H9 (cell line): ENCODE measurements around the gene KIAA2012. TPM values are rescaled to one million over a fixed set of nuclear protein-coding genes. Genes with fewer than 3 reads are reported as not detected.
A peak's percentile ranks its signal among the peaks of the same experiment; 100 is the strongest.

Experiments
- DNase-seq: peaks from one replicate; pipeline ENCODE4 v3.0.0-alpha.2; 2017
- H2AFZ ChIP-seq: one replicate; pipeline ENCODE4 v1.6.1; 2013; ENCODE audit warnings: mild to moderate bottlenecking, low read length, control low read depth, moderate library complexity
- H2AK5ac ChIP-seq: 2 replicates; pipeline ENCODE4 v1.6.1; 2013; ENCODE audit warnings: low read length, control low read depth, mixed read lengths; ENCODE audit not compliant: insufficient read length
- H2BK120ac ChIP-seq: one replicate; pipeline ENCODE4 v1.6.1; 2013; ENCODE audit warnings: low read depth, mild to moderate bottlenecking, low read length, control low read depth, inconsistent platforms; ENCODE audit not compliant: poor library complexity, severe bottlenecking
- H2BK12ac ChIP-seq: 2 replicates; pipeline ENCODE4 v1.6.1; 2013; ENCODE audit warnings: low read length, control low read depth, mixed read lengths, low read depth; ENCODE audit not compliant: insufficient read length
- H2BK15ac ChIP-seq: 2 replicates; pipeline ENCODE4 v1.6.1; 2013; ENCODE audit warnings: low read depth, low read length, control low read depth
- H2BK20ac ChIP-seq: one replicate; pipeline ENCODE4 v1.6.1; 2013; ENCODE audit warnings: low read depth, mild to moderate bottlenecking, low read length, control low read depth, inconsistent platforms; ENCODE audit not compliant: poor library complexity, severe bottlenecking
- H2BK5ac ChIP-seq: 2 replicates; pipeline ENCODE4 v1.6.1; 2013; ENCODE audit warnings: low read length, control low read depth, mixed read lengths; ENCODE audit not compliant: insufficient read length
- H3K14ac ChIP-seq: 2 replicates; pipeline ENCODE4 v1.6.1; 2013; ENCODE audit warnings: low read length, control low read depth; ENCODE audit not compliant: insufficient read depth
- H3K18ac ChIP-seq: 2 replicates; pipeline ENCODE4 v1.6.1; 2013; ENCODE audit warnings: low read depth, mild to moderate bottlenecking, mixed read lengths, low read length, control low read depth; ENCODE audit not compliant: insufficient read length
- H3K23ac ChIP-seq: 2 replicates; pipeline ENCODE4 v1.6.1; 2013; ENCODE audit warnings: low read length, control low read depth, mixed read lengths, low read depth; ENCODE audit not compliant: insufficient read length
- H3K23me2 ChIP-seq: 2 replicates; pipeline ENCODE4 v1.6.1; 2013; ENCODE audit warnings: low read depth, mild to moderate bottlenecking, mixed read lengths, low read length, control low read depth; ENCODE audit not compliant: insufficient read length, poor library complexity, severe bottlenecking
- H3K27ac ChIP-seq: 2 replicates; pipeline ENCODE4 v1.5.1; 2013; ENCODE audit warnings: low read length, control low read depth, mixed read lengths, low read depth; ENCODE audit not compliant: insufficient read length
- H3K27me3 ChIP-seq: 2 replicates; pipeline ENCODE4 v1.6.1; 2013; ENCODE audit warnings: low read length, control low read depth, inconsistent platforms; ENCODE audit not compliant: insufficient read depth
- H3K4ac ChIP-seq: 2 replicates; pipeline ENCODE4 v1.6.1; 2013; ENCODE audit warnings: low read depth, mild to moderate bottlenecking, control low read depth, inconsistent platforms, low read length, moderate library complexity
- H3K4me1 ChIP-seq: 2 replicates; pipeline ENCODE4 v1.6.1; 2013; ENCODE audit warnings: low read length, control low read depth, inconsistent platforms; ENCODE audit not compliant: insufficient read depth
- H3K4me2 ChIP-seq: 2 replicates; pipeline ENCODE4 v1.6.1; 2013; ENCODE audit warnings: low read length, control low read depth, mixed read lengths; ENCODE audit not compliant: insufficient read length, insufficient read depth
- H3K56ac ChIP-seq: 2 replicates; pipeline ENCODE4 v1.6.1; 2013; ENCODE audit warnings: low read depth, mild to moderate bottlenecking, mixed read lengths, low read length, control low read depth; ENCODE audit not compliant: insufficient read length
- H3K79me1 ChIP-seq: 2 replicates; pipeline ENCODE4 v1.6.1; 2013; ENCODE audit warnings: low read depth, mild to moderate bottlenecking, moderate library complexity, low read length, control low read depth, inconsistent platforms; ENCODE audit not compliant: insufficient read depth, poor library complexity, severe bottlenecking
- H3K79me2 ChIP-seq: 2 replicates; pipeline ENCODE4 v1.6.1; 2013; ENCODE audit warnings: low read length, control low read depth, inconsistent platforms; ENCODE audit not compliant: insufficient read depth
- H3K9ac ChIP-seq: 2 replicates; pipeline ENCODE4 v1.6.1; 2013; ENCODE audit warnings: low read length, control low read depth, mixed read lengths; ENCODE audit not compliant: insufficient read length; ENCODE audit errors: extremely low read depth
- H3K9me3 ChIP-seq: one replicate; pipeline ENCODE4 v1.6.1; 2013; ENCODE audit warnings: low read depth, low read length, inconsistent platforms; ENCODE audit not compliant: control insufficient read depth
- H3T11ph ChIP-seq: one replicate; pipeline ENCODE4 v1.6.1; 2013; ENCODE audit warnings: mild to moderate bottlenecking, low read length, control low read depth, inconsistent platforms
- H4K20me1 ChIP-seq: one replicate; pipeline ENCODE4 v1.6.1; 2013; ENCODE audit not compliant: control insufficient read depth, insufficient read length, insufficient read depth
- H4K5ac ChIP-seq: 2 replicates; pipeline ENCODE4 v1.6.1; 2013; ENCODE audit warnings: low read depth, mild to moderate bottlenecking, mixed read lengths, low read length, control low read depth; ENCODE audit not compliant: insufficient read length
- H4K8ac ChIP-seq: replicated peaks from 2 replicates; pipeline ENCODE4 v1.6.1; 2013; ENCODE audit warnings: low read length, control low read depth, mixed read lengths, low read depth; ENCODE audit not compliant: insufficient read length
- H4K91ac ChIP-seq: 2 replicates; pipeline ENCODE4 v1.6.1; 2013; ENCODE audit warnings: low read depth, mild to moderate bottlenecking, moderate library complexity, mixed read lengths, low read length, control low read depth; ENCODE audit not compliant: insufficient read length
- H3K27ac Mint-ChIP-seq, 3 experiments: 2 replicates in 2 of 3; 3 replicates in 1 of 3; pipeline ENCODE4 v1.8.0; 2020 to 2021; ENCODE audit warnings: mixed read lengths in 3 of 3, mild to moderate bottlenecking in 1 of 3, moderate library complexity in 1 of 3
- H3K27me3 Mint-ChIP-seq: 2 replicates; pipeline ENCODE4 v1.8.0; 2021; ENCODE audit warnings: low read depth, mild to moderate bottlenecking, moderate library complexity, mixed read lengths
- H3K36me3 Mint-ChIP-seq, 3 experiments: 2 replicates in 2 of 3; 3 replicates in 1 of 3; pipeline ENCODE4 v1.8.0; 2020 to 2021; ENCODE audit warnings: low read depth in 3 of 3, mixed read lengths in 3 of 3; ENCODE audit not compliant: insufficient read depth in 1 of 3
- H3K4me1 Mint-ChIP-seq, 2 experiments: 2 replicates each; pipeline ENCODE4 v1.8.0; 2020; ENCODE audit warnings: mixed read lengths in 2 of 2
- H3K4me3 Mint-ChIP-seq, 2 experiments: 2 replicates in 1 of 2; 3 replicates in 1 of 2; pipeline ENCODE4 v1.8.0; 2020 to 2021; ENCODE audit warnings: mild to moderate bottlenecking in 2 of 2, mixed read lengths in 2 of 2, moderate library complexity in 1 of 2
- H3K9me3 Mint-ChIP-seq, 2 experiments: 2 replicates in 1 of 2; 3 replicates in 1 of 2; pipeline ENCODE4 v1.8.0; 2020; ENCODE audit warnings: mild to moderate bottlenecking in 2 of 2, mixed read lengths in 2 of 2, moderate library complexity in 1 of 2
- CTCF ChIP-seq: fragments of 200-600 bp; sonication (generic); conservative IDR thresholded peaks from 3 replicates; pipeline ENCODE4 v1.8.0; 2021; ENCODE audit warnings: antibody characterized with exemption, mild to moderate bottlenecking
- WGBS: extraction: QIAGEN DNeasy Blood & Tissue Kit; methylation state at CpG from one replicate; pipeline ENCODE4 v1.1.7; 2013; ENCODE audit warnings: missing lambda C conversion rate, low lambda C conversion rate, mixed read lengths; ENCODE audit not compliant: insufficient read length; ENCODE audit errors: extremely low coverage; 5-methylcytosine and 5-hydroxymethylcytosine counted together
- total RNA-seq: library from RNA; stranded (reverse); gene quantifications from 2 replicates; pipeline ENCODE4 v1.2.1, GENCODE V29; 2021

KIAA2012 gene
- total RNA-seq, 1 experiment from 2014 or later = not detected

GRCh38 chr2:202074324-202074723 lies 1.3 kb downstream of the KIAA2012 start:
- Histone ChIP-seq H3K56ac (no peak overlapping the region), H3K79me2 (no peaks in the 10 kb centered on the region), H4K5ac (no peak overlapping the region), H3K14ac (no peak overlapping the region), H3K18ac (no peak overlapping the region), H3K4me1 (no peaks in the 10 kb centered on the region), H4K91ac (no peak overlapping the region), H4K20me1 (no peaks in the 10 kb centered on the region), H2BK15ac (no peak overlapping the region), H4K8ac (no peak overlapping the region), H3K4ac (no peak overlapping the region), H2BK12ac (no peak overlapping the region), H2BK5ac (no peak overlapping the region), H3K4me2 (no peak overlapping the region), H3K9me3 (no peaks in the 10 kb centered on the region), H2AFZ (no peak overlapping the region), H3K23ac (no peak overlapping the region), H2BK120ac (no peak overlapping the region), H3T11ph (no peak overlapping the region), H3K27ac (no peak overlapping the region), H2BK20ac (peak overlapping the region; percentile 27), H3K79me1 (no peaks in the 10 kb centered on the region), H3K23me2 (no peaks in the 10 kb centered on the region), H3K27me3 (no peaks in the 10 kb centered on the region), H3K9ac (no peak overlapping the region), H2AK5ac (no peak overlapping the region)
- Mint-ChIP-seq H3K27ac (no peak overlapping the region), H3K4me1 (peaks cover 13 to 17% of the 10 kb centered on the region in 2 experiments), H3K4me3 (no peak overlapping the region), H3K9me3 (no peaks in the 10 kb centered on the region), H3K36me3 (no peaks in the 10 kb centered on the region), H3K27me3 (no peaks in the 10 kb centered on the region)
- no CpG with 5 or more reads among the region's 2 CpGs for WGBS
- no peak for TF ChIP-seq CTCF
- no peak for DNase-seq
